Left renal pelvis (tissue), 4 donors: ENCODE data around the gene NCAPH2. TPM values are rescaled to one million over a fixed set of nuclear protein-coding genes. Genes with fewer than 3 reads are reported as not detected.

Experiments
- DNase-seq, 4 donors: peaks; one replicate each; pipeline ENCODE4 v3.0.0-alpha.2; 2013; ENCODE audit warnings: low read depth in 4 of 4, low spot score in 3 of 4
- polyA plus RNA-seq, 4 donors: library from polyadenylated mRNA; unstranded; fragments of 120-200 nt; gene quantifications; one replicate each; pipeline ENCODE4 v1.2.1, GENCODE V29; 2013; ENCODE audit not compliant: insufficient read length in 4 of 4

The NCAPH2 gene
- polyA plus RNA-seq, result 10 to 100 TPM; 39.7 to 54.3 (median 43.9) TPM

DNA sequence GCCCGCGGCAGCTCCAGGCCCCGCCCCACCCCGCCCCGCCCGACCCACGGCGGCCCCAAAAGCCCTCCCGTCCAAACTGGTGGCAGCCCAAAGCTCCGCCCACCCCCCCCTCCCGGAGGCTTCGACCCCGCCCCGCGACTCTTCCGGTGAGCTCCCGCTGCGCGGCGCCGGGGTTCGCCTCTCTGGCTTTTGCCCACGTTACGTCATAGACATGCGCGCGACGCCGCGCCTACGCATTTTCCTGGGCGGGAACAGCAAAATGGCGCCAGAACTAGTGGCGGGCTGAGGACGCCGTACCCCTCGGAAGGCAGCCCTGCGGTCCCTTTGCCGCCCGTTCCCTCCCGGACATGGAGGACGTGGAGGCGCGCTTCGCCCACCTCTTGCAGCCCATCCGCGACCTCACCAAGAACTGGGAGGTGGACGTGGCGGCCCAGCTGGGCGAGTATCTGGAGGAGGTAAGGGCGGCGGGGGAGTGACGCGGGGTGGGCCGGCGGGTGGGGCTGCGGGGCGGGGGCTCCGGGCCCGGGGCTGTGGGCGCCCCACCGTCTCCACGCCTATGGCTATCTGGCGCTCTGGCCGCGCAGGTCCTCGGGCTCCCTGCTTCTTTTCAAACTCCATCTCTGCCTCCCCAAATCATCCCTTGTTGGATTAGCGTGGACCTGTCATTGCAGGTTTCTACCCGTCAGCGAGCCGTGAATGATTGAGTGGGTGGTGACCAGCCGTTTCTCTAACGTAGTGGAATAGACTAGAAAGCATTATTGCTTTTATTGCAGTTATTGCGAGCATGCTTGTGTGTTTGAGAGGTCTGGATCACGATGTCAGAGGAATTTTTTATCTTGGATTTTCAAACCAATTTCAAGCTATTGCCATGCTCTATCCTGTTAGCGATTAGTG lies at the start of gene NCAPH2:
Gene NCAPH2, plus strand, starts transcription at position 234 of the 894 bp plus-strand sequence. Its CDS starts 114 bp downstream, at position 348.
- peak; percentile 94 to 98 (median 98) for DNase-seq

GRCh38 chr22:50459016-50459415 lies 49.0 kb upstream of the NCAPH2 start:
- no peak for DNase-seq

- no peak for DNase-seq
Measured at GRCh38 chr22:50459496-50460140, 48.4 kb upstream of the NCAPH2 start.

DNA sequence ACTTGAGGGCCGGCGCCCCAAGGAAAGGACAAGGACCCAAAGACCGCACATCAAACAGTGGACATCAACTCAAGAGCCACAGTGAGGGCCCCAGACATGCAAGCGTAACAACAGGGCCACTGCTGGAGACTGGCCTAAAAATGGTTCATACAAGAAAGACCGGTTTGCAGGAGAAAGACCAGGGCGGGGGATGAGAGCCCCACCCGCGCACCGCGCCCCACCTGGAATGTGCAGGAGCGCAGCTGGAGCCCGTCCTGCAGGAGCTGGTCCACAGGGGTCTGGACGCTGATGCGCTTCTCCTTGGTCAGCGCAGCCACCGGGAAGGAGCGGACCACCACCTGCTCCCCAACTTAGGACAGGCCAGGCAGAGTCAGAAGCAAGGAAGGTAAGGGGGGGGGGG lies 47.1 kb upstream of the NCAPH2 start:
- no peak for DNase-seq

DNA sequence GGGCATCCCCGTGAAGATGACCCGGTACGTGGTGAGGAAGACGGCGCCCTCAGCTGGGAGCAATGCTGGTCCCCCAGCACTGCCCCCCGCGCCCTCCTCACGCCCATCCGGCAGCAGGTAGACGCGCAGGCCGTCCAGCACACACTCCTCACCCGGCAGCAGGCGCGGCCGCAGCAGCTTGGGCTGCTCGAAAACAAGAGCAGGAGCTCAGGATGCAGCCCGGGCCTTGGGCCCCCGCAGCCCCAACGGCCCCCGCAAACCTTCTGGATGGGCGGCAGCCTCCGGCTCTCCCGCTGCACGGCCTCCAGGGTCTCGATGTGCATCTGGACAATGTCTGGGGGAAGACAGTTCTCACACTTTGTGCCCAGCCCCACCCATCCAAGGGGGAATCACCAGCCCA lies 46.5 kb upstream of the NCAPH2 start:
- no peak for DNase-seq

- no peak for DNase-seq
Measured at GRCh38 chr22:50461979-50462540, 46.0 kb upstream of the NCAPH2 start.

DNA sequence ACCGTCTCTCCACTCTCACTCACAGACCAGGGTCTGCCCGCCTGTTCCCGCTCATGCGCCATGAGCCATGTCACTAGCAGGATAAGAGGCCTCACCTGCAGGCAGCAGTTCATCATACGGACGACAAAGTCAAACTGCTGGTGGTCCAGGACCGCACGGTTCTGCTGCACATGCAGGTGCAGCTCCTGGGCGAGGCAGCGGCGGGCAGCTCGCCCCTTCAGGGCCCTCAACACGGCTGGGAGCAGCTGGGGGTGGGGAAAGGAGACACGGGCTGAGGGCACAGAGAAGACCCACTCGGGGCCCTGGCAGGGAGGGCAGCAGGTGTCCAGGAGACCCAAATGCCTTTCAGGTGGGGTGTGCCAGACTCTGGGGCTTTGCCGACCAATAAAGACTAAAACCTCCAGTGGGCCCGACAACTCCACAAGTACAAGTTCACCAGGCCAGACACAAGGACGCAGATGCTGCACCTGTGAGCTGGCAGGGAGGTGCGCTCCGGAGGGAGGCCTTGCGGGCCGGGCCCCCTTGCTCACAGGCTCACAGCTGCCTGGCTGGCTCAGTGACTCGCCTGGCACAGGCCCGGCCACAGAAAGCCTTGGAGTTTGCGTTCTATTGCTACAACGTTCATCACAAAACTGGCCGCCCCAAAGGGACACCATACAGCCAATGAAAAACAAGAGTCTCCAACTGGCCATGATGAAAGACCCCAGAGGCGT lies 44.7 kb upstream of the NCAPH2 start:
- no peak for DNase-seq

- DNase-seq, result no peak
Measured at GRCh38 chr22:50464451-50464850, 43.6 kb upstream of the NCAPH2 start.

DNA sequence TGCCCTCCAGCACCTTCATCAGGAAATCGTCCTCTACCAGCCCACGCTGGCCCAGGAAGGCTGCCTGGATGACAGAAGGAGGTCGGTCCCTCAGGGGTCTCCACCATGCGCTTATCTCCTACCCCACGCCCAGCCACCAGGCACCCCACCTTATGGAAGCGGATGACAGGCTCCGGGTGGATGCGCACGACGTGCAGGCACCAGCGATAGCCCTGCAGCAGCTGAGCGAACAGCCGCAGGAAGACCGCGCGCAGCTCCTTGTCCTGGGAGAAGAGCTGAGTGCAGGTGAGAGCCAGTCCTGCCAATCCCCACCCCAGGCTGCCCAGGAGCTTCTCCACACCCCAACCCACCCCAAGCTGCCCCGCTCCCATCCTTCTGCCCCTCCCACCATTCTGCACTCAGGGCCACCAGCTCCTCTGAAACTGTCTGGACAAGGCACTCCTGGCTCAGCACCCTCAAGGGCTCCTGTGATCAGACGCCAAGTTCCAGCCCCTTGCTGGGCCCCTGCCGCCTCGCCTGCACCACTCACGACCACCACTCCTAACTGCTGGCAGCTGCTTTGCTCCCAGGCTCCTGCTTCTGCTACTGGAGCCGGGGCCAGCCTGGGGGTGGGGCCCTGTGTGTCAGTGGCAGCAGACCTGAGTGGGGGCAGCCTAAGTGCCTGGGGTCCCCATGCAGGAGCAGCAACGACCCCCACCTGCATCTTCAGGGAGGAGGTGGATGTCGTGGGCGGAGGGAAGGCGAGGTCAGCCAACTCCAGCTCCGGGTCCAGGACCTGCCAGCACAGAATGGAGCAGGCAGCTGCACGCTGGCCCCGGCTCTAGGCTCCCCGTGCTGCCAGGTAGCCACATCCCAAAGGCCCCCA lies 42.7 kb upstream of the NCAPH2 start:
- DNase-seq, result no peak

GRCh38 chr22:50467341-50467740 lies 40.7 kb upstream of the NCAPH2 start:
- no peak for DNase-seq

- no peak for DNase-seq
Measured at GRCh38 chr22:50467773-50468440, 40.1 kb upstream of the NCAPH2 start.

- DNase-seq, result no peak
Measured at GRCh38 chr22:50468626-50469025, 39.4 kb upstream of the NCAPH2 start.

DNA sequence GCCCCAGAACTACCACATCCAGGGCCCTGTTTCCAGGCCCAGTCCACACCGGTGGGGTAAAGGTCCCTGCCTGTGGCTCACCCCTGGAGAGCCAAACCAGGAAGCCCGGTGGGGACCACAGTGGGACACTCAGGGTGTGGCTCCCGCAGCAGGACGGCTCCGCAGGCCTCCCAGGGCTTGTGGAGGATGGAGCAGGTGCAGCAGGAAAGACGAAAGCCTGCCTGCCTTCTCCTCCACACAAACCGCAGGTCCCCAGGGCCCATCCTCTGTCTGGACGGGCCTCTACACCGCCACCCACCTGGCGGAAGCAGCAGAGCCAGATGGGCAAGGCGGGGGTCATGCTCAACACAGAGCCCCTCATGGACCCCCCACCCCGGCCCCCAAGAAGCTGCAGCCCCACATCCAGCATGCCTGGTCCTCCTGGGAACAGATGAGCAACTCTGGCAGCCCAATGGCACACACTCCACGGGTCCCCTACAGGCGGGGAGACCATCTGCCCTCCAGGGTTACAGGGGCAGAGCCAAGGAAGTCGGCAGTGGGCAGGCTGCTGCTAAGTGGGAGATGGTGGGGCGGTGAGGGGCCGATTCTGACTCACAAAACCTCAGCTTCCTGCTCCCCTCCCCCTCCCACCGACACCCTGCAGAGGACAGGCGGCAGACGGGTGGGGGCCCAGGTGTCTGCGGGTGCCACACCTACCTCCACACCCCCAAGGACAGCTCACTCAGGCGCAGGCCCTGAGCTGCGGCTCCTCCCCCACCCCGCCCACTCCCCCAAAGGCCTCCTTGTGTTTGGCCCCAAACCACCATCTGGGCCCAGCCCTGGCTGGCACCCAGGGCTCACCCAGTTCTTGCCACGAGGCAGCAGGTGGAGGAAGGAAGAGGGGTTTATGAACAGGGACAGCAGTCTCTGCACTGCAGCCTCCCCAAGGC lies 38.4 kb upstream of the NCAPH2 start:
- no peak for DNase-seq

GRCh38 chr22:50470491-50470890 lies 37.5 kb upstream of the NCAPH2 start:
- DNase-seq, result no peak

GRCh38 chr22:50471197-50471847 lies 36.7 kb upstream of the NCAPH2 start:
- DNase-seq, result no peak

- no peak for DNase-seq
Measured at GRCh38 chr22:50471962-50472361, 36.1 kb upstream of the NCAPH2 start.

DNA sequence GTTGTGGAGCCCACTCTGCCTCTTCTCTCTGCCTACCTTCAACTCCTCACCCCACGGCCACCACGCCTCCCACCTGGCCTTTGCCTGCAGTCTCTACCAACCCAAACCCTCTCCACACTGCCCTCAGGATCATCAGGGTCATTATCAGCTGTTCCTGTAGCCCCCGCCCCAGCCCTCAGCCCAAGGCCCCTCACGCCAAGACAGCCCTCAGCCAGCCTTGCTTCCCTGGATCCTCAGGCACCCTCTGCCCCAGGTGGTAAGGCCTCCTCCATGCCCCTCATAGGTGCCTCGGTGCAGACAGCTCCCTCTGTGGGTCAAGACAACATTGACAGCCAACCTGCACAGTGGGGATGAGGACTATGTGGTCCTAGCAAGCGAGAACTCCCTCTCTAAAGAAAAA lies 34.9 kb upstream of the NCAPH2 start:
- no peak for DNase-seq
